Stimulated activated CD8-positive, alpha-beta memory T cell treated with anti-CD3 and anti-CD28 coated beads, Interleukin-12 subunit alpha, Interleukin-12 subunit beta, amount 100 ng/mL, for 24 hours (primary cell): ENCODE data around the gene ADAMTS5.

Experiments
- DNase-seq: peaks from one replicate; pipeline ENCODE4 v3.0.0-alpha.2; 2020; ENCODE audit errors: extremely low read depth

The ADAMTS5 gene

GRCh38 chr21:26967062-26967913 lies at the start of gene ADAMTS5:
Gene ADAMTS5, minus strand, starts transcription at chr21:26967088. Its CDS starts 697 bp downstream, at chr21:26966391.
- DNase-seq, result no peak

- DNase-seq, result no peak
Observed at GRCh38 chr21:27001526-27001925, 34.6 kb upstream of the ADAMTS5 start.

GRCh38 chr21:26983576-26983975 lies 16.7 kb upstream of the ADAMTS5 start:
- DNase-seq, result no peak

DNA sequence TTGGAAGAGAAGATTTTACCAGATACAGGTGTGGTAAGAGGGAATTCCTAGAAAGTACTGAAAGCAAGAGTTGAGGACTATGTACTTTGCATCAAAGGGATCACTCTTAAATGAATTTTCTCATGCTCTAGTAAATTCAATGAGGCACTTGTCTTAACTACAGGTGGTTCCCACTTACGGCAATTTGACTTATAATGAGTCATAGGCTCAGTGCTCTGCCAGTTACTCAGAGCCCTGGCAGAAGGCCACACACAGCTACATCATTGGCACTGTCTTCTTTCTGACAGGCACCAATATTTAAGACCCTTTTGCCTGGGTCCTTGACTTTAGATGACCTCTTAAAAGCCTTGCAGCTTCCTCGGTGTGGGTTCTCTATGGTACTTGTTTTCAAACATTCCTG lies 15.9 kb upstream of the ADAMTS5 start:
- no peak for DNase-seq

DNA sequence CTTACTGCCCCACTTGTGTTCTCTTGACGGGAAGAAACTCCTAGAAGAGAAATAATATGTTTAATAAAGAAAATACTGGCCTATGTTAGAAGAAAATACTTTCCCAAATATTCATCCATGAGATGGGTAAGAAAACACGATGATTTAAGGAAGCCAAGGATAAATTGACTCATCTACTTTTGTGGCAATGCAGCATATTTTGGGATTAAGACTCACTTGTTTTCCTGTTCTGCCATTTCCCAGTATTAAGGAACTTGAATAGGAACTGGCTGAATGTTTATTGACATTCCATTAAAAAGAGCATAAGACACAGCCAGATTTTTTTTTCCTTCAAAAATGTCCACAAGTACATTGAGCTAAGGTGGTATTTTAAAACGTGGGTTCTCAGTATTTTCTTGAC lies 10.9 kb upstream of the ADAMTS5 start:
- DNase-seq, result no peak

- no peak for DNase-seq
Observed at GRCh38 chr21:26973226-26973625, 6.3 kb upstream of the ADAMTS5 start.

DNA sequence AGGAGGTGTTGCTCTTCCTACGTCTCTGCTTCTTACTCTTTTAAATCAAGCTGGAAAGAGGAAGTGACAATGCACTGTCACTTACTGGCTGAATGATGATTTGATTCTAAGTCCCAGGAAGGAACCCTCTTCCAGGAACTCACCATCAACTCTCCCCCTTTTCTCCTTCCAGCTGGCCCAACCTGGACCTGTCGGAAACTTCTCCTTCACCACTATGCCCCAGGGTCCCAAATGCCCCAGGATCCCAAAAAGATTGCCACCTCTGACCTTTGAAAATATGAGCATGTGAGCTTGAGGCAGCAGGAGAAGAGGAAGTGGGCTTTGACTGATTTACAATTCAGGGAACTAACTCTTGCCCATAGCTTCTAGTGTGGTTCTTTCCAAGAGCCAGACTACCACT lies 5.3 kb upstream of the ADAMTS5 start:
- DNase-seq, result no peak

DNA sequence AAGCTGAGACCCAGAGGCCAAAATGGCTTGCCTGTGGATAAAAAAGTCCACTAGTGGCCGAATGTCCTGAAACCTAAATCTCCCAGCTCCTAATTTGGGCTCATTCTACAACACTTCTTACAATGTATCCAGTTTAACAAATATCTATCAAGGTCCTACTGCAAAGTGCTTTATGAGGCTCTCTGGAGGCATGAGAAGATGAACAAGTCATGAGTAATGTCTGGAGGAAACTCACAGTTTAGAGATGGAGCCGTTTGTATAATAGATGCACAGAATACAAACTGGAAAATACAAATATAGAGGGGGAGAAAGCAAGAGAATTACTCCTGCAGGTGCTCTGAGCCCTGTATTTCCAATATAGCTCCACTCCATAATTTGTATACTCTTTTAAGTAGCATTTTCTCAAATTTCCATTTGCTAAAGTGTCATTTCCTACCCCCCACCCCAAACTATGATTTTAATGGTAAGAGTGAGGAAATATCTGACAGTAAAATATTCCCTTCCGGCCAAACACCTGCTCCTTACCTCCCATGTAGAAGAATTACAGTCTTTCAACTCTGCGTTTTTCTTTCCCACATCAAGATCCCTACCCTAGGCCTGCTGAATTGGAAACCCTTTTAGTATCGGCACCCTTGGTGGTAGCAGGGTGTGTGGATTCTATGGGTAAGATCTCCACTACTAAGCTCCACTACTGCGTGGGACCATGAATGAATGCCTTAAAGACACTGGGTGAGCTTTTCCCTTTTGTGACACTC lies 3.3 kb upstream of the ADAMTS5 start:
- DNase-seq, result no peak

DNA sequence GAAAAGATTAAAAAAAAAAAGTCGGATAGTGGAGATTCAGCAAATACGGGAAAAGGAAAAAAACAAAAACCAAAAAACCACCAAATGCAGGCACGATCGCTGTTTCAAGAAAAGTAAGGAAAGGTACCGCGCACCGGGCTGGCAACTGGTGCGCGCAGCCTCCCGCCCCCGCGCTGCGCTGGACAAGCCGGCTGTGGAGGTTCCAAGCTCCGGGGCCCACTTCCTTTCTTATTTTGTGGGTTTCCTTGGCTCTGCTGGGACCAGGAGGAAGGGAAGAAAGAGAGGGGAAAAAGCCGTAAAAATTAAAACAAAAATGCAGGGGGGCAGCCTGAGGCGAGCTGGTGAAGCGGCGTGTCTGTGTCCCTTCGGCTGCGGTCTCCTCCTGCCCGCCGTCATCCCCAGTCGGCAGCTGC lies 233 bp downstream of the ADAMTS5 start:
- no peak for DNase-seq

DNA sequence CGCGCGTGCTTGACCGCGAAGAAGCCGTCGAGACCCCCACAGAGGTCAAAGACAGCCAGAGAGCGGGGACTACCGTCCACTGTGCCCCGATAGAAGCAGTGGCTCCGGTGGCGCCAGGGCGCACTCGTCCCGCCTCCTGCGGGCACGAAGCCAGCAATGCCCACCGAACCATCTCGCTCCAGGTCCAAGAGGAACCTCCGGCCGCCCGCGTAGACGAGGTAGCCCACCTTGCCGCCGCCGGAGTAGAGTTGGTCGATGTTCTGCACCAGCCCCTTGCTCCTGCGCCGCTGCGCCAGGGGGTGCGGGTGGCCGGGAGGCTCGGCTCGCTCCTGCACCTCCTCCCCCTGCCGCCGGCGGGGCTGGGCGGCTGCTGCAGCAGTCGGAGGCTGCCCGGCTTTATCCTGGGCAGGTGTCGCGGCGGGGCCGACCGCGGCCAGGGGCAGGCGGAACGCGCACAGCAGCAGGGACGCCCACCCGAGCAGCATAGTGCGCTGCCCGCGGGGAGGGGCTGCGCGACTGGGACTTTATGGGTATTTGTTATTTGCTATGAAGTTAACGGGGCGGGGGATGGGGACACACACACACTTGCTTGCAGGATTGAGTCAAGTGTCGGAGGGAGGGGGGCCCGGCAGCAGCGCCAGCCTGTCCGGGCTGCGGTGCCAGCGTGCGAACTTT lies 844 bp downstream of the ADAMTS5 start:
- DNase-seq, result no peak

DNA sequence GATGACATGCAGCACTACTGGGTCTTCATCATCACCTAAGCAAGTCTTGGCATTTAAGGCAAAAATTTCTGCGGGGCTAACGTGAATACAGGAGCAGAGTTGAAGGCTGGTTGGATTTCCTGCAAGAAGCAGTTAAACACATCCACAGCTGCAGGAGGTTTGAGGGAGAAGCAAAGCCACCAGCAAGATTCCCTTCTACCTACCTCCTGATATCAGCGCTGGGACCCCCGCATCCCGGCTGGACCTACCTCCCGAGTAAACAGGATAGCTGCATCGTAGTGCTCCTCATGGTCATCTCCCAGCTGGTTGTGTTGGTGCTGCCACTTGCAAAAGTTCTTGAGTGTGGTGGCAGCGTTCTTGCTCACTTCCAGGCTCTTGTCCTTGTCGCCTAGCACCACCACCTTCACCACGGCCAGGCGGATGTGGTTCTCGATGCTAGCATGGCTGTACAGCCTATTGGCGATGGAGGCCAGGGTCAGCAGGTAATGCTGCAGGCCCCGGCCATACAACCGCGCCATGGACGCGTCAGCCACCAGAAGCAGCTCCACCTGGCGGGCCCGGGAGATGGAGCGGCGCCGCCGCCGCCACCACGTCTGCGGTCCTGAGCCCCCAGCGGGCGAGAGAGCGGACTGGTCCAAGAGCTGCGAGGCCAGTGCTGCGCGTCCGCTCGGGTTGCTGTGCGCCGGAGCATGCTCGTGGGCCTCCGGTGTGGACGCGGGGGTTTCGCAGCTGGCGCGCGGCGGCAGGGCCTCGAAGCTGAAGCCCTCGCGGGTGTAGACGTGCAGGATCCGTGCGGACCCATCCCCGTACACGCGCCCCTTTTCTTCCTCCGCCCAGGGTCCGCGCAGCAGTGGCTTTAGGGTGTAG lies 1.6 kb downstream of the ADAMTS5 start:
- no peak for DNase-seq

GRCh38 chr21:26964170-26964778 lies 2.6 kb downstream of the ADAMTS5 start:
- no peak for DNase-seq

GRCh38 chr21:26962621-26963181 lies 4.2 kb downstream of the ADAMTS5 start:
- no peak for DNase-seq

- DNase-seq, result no peak
Observed at GRCh38 chr21:26961698-26962097, 5.2 kb downstream of the ADAMTS5 start.

DNA sequence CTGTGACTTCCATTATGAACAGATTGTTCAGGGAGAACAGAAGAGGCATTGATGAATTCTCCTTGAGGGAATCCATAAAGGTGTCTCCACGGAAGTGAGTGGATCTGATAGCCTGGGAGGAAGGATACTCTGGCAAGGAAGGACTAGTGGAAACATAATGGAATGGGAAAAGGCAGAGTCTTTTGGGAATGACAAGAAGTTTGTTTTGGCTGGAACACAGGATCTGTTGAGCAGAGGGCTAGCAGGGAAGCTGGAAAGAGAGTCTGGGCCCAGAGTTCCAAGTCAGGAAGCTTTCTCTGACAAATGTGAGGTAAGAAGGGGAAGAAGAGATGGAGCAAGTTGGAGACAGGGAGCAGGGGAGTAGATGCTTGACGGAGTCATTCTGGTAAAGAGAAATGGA lies 8.1 kb downstream of the ADAMTS5 start:
- DNase-seq, result no peak

DNA sequence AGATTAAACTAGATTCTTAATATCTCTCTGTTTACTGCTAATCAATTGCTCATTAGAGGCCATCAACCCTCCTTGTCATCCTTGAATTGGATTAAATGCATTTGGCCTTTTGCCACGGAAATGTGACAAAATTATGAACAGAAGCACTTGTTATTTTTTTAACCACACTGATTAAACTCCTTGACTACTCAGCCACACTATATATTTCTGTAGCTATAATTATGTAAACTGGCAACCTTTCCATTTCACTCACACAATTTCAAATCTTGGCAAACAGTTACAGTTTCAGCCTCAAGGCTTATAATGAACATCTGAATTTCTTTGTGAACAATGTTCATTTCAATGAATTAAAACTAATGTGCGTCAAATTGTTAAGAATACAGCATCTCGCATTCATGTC lies 10.1 kb downstream of the ADAMTS5 start:
- no peak for DNase-seq

DNA sequence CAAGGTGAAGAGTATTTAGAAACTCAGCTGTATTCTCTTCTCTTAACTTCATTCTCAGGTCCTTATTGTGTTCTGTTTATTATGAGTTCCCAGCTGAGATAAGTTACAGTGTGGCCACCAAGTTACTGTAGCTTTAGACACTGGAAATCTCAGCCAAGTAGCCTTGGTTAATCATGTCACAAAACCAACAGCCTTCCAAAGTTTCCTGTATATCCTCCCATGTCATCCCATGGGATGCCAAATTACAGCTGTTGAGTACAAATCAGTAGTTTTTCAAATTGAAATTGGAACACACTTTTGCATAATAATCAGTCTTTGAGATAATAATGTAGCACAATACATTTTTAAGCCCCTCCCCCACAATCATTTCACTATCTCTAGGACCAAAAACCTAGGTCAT lies 10.7 kb downstream of the ADAMTS5 start:
- DNase-seq, result no peak

GRCh38 chr21:26954662-26955121 lies 12.2 kb downstream of the ADAMTS5 start:
- DNase-seq, result no peak

DNA sequence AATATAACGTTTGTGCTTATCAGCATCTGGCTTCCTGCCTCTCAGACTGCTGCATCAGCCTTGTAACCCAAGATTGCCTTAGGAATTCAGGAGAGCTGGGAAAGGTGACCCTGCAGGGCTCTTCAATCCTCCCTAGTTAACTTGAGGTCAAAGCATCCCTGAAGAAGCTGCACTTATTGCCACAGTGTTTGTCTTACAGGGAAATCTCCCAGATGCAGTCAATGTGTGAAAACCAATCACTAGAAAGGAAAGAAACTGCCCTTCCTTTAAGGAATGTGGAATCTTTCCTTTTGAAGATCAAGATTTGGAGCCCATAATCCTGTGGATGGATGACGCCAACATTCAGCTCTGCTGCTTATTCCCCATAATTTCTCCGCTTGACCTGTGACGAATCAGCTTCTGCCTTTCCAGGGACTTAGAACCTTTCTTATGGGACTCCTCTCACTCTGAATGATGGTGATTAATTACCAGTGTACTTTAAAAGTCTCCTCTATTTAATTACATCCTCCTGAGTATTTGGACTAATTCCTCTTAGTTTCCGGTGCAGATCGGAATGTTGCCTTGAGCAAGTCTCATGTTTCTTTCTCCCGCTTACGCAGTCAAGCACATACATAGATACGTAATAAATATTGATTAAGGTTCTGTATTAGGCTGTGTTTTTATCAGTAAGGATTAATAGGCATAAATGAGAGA lies 14.4 kb downstream of the ADAMTS5 start:
- no peak for DNase-seq

- no peak for DNase-seq
Observed at GRCh38 chr21:26949830-26950229, 17.1 kb downstream of the ADAMTS5 start.
